Duodenal mucosa (tissue), 2 donors: ENCODE measurements around the gene VPS13A.
"Not testable (repeated sequence)": the region's sequence is repeated elsewhere in the genome, so short reads cannot be mapped to it uniquely, and the experiment has no call there.

ENCODE experiments used
- H3K27ac ChIP-seq: one replicate; pipeline ENCODE4 v1.7.0; 2013; ENCODE audit warnings: low read depth, low read length
- H3K27me3 ChIP-seq, 2 donors: one replicate each; pipeline ENCODE4 v1.7.0; 2013; ENCODE audit warnings: low read length in 2 of 2, control low read depth in 1 of 2; ENCODE audit not compliant: insufficient read depth in 2 of 2, control insufficient read depth in 1 of 2
- H3K36me3 ChIP-seq, 2 donors: one replicate each; pipeline ENCODE4 v1.7.0; 2013; ENCODE audit warnings: low read length in 2 of 2, control low read depth in 1 of 2; ENCODE audit not compliant: insufficient read depth in 2 of 2, control insufficient read depth in 1 of 2
- H3K4me1 ChIP-seq, 2 donors: one replicate each; pipeline ENCODE4 v1.7.0; 2013; ENCODE audit warnings: low read length in 2 of 2, control low read depth in 1 of 2; ENCODE audit not compliant: insufficient read depth in 2 of 2, control insufficient read depth in 1 of 2
- H3K4me3 ChIP-seq, 2 donors: one replicate each; pipeline ENCODE4 v1.7.0; 2013; ENCODE audit warnings: low read length in 2 of 2, low read depth in 1 of 2
- H3K9ac ChIP-seq, 2 donors: one replicate each; pipeline ENCODE4 v1.7.0; 2013; ENCODE audit warnings: low read length in 2 of 2, low read depth in 1 of 2
- H3K9me3 ChIP-seq, 2 donors: one replicate each; pipeline ENCODE4 v1.7.0; 2013; ENCODE audit warnings: low read length in 2 of 2, control low read depth in 1 of 2; ENCODE audit not compliant: control insufficient read depth in 1 of 2

The VPS13A gene

GRCh38 chr9:77224746-77225312, 47.5 kb downstream of the VPS13A start:
- H3K4me1 ChIP-seq, result no peaks in the 10 kb centered on the region
- H3K36me3 ChIP-seq, result peaks cover 0 to 40% of the 10 kb centered on the region in 2 donors
- no peak overlapping the region for H3K9ac ChIP-seq
- H3K9me3 ChIP-seq, result no peaks in the 10 kb centered on the region
- H3K27me3 ChIP-seq, result no peaks in the 10 kb centered on the region
- no peak overlapping the region for H3K4me3 ChIP-seq
- no peak overlapping the region for H3K27ac ChIP-seq

DNA sequence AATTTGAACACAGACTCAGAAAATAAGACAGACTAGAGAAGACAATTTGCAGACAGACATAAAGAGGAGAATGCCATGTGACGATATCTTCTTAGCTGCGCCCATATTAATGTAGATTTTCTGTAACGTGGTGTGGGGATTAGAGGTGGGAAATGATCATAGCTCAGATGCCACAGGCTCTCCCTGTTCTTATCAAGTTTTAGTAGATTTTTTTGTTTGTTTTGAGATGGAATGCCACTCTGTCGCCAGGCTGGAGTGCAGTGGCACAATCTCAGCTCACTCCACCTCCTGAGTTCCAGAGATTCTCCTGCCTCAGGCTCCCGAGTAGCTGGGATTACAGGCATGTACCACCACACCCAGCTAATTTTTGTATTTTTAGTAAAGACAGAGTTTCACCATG, 59.4 kb downstream of the VPS13A start:
- H3K4me1 ChIP-seq, result no peaks in the 10 kb centered on the region
- no peak overlapping the region for H3K9ac ChIP-seq
- no peak overlapping the region for H3K27ac ChIP-seq
- H3K4me3 ChIP-seq, result no peak overlapping the region
- H3K9me3 ChIP-seq, result no peaks in the 10 kb centered on the region
- no peaks in the 10 kb centered on the region for H3K27me3 ChIP-seq
- H3K36me3 ChIP-seq, result peaks cover 6 to 18% of the 10 kb centered on the region in 2 donors

DNA sequence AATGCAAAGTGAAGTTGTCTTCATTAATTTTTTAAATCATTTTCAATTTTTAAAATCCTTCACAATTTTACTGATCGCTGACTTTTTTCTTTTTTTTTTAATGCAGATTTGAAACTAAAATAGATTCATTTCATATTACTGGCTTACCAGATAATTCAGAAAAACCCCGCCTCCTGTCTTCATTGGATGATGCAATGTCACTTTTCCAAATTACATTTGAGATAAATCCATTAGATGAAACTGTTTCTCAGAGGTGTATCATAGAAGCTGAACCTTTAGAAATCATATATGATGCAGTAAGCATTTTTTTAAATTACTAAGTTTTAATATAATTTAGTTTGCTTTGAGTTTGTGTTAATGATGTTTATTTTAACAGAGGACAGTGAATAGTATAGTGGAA, 60.6 kb downstream of the VPS13A start:
- Histone ChIP-seq H3K36me3 (peaks cover 2 to 14% of the 10 kb centered on the region in 2 donors), H3K27me3 (no peaks in the 10 kb centered on the region), H3K4me3 (no peak overlapping the region), H3K4me1 (no peaks in the 10 kb centered on the region), H3K27ac (no peak overlapping the region), H3K9ac (no peak overlapping the region), H3K9me3 (no peaks in the 10 kb centered on the region)

DNA sequence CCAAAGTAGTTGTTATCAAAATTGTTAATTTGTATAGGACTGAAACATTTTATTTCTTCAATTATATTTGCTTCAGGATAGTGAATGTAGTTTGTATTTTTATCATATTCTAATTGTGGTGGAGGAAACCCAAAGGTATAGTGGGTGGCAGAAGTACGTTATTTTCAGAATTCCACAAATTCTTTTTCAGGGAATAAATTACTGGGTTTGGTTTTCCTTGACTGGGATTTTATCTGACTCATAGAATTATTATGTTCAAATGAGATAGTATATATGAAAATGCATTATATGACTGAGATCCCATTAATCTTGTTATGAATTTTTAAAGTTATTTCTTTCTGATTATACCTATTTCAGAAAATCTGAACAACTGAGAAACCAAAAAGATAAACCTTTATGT, 73.7 kb downstream of the VPS13A start:
- Histone ChIP-seq H3K36me3 (peaks cover 6 to 9% of the 10 kb centered on the region in 2 donors), H3K27ac (no peak overlapping the region), H3K4me3 (no peak overlapping the region), H3K9ac (no peak overlapping the region), H3K27me3 (no peaks in the 10 kb centered on the region), H3K9me3 (no peaks in the 10 kb centered on the region), H3K4me1 (no peaks in the 10 kb centered on the region)

- Histone ChIP-seq H3K36me3 (peaks cover 3 to 9% of the 10 kb centered on the region in 2 donors), H3K27me3 (no peaks in the 10 kb centered on the region), H3K9me3 (no peaks in the 10 kb centered on the region), H3K27ac (no peak overlapping the region), H3K4me3 (no peak overlapping the region), H3K4me1 (no peaks in the 10 kb centered on the region), H3K9ac (no peak overlapping the region)
Observed at GRCh38 chr9:77257275-77257674, 79.9 kb downstream of the VPS13A start.

DNA sequence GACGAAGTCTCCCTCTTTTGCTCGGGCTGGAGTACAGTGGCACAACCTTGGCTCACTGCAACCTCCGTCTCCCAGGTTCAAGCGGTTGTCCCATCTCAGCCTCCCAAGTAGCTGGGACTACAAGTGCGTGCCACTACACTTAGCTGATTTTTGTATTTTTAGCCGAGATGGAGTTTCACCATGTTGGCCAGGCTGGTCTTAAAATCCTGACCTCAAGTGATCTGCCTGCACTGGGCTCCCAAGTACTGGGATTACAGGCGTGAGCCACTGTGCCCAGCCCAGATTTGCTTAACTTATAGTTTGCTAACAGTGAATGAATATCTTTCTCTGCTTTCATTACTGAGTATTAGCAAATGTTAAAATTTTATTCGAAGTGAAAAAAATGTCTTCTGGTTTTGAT, 84.3 kb downstream of the VPS13A start:
- Histone ChIP-seq H3K27me3 (no peaks in the 10 kb centered on the region), H3K4me1 (no peaks in the 10 kb centered on the region), H3K9ac (no peak overlapping the region)

DNA sequence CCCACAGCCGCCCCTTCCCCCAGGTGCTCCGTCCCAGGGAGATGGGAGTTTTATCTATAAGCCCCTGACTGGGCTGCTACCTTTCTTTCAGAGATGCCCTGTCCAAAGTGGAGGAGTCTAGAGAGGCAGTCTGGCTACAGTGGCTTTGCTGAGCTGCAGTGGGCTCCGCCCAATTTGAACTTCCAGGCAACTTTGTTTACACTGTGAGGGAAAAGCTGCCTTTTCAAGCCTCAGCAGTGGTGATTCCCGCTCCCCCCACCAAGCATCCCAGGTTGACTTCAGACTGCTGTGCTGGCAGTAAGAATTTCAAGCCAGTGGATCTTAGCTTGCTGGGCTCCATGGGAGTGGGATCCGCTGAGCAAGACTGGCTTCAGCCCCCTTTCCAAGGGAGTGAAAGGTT, 90.4 kb downstream of the VPS13A start:
- H3K9me3 ChIP-seq, H3K4me3 ChIP-seq, H3K4me1 ChIP-seq, H3K27ac ChIP-seq, H3K27me3 ChIP-seq, H3K9ac ChIP-seq, H3K36me3 ChIP-seq: not testable (repeated sequence)

More for the DNA sequence above, 84.3 kb downstream of the VPS13A start:
- H3K4me3 ChIP-seq, result no peak overlapping the region
- H3K36me3 ChIP-seq, result peaks cover 0 to 4% of the 10 kb centered on the region in 2 donors
- no peak overlapping the region for H3K27ac ChIP-seq
- H3K9me3 ChIP-seq, result no peaks in the 10 kb centered on the region

- Histone ChIP-seq H3K9ac (no peak overlapping the region), H3K4me1 (peaks cover 0 to 2% of the 10 kb centered on the region in 2 donors), H3K4me3 (no peak overlapping the region), H3K27me3 (no peaks in the 10 kb centered on the region), H3K27ac (no peak overlapping the region), H3K9me3 (no peaks in the 10 kb centered on the region), H3K36me3 (peaks cover 10 to 13% of the 10 kb centered on the region in 2 donors)
Observed at GRCh38 chr9:77271023-77271690, 93.8 kb downstream of the VPS13A start.

DNA sequence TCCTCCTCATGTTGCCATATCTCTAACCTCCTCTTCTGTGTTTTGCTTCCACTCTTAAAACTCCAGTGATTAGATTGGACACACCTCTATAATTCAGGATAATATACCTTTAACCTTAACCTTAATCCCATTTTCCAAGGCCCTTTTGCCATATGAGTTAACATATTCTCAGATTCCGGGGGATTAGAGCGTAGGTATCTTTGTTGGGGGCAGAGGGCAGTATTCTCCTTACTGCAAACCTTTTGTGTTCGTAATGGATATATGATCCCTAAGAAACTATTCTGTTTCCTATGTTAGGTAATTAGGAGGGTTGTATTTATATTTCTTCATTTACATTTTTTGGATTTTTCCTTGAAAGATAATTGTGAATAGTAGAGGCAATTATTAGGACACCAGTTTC, 99.5 kb downstream of the VPS13A start:
- Histone ChIP-seq H3K27ac (no peak overlapping the region), H3K4me3 (no peak overlapping the region), H3K27me3 (no peaks in the 10 kb centered on the region), H3K9ac (no peak overlapping the region), H3K9me3 (no peaks in the 10 kb centered on the region), H3K36me3 (peaks cover 4 to 7% of the 10 kb centered on the region in 2 donors), H3K4me1 (peaks cover 6 to 22% of the 10 kb centered on the region in 2 donors)

DNA sequence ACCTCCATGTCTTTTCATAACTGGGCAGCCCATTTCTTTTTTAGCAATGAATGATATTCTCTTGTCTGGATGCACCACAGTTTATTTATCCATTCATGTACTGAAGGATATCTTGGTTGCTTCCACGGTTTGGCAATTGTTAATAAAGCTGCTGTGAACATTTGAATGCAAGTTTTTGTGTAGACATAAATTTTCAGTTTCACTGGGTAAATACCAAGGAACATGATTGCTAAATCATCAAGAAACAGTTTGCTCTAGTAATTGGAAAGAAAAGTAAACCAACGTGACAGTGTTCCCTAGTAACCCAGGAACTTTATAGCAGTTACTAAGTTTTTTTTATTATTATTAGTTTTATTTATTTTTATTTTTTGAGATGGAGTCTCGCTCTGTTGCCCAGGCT, 100.4 kb downstream of the VPS13A start:
- Histone ChIP-seq H3K27me3 (no peaks in the 10 kb centered on the region), H3K9ac (no peak overlapping the region), H3K4me3 (no peak overlapping the region), H3K27ac (no peak overlapping the region), H3K4me1 (peaks cover 6 to 22% of the 10 kb centered on the region in 2 donors), H3K9me3 (no peaks in the 10 kb centered on the region), H3K36me3 (peaks cover 7 to 10% of the 10 kb centered on the region in 2 donors)
